ENCODE results near the gene RSPO4.

The RSPO4 gene

DNA sequence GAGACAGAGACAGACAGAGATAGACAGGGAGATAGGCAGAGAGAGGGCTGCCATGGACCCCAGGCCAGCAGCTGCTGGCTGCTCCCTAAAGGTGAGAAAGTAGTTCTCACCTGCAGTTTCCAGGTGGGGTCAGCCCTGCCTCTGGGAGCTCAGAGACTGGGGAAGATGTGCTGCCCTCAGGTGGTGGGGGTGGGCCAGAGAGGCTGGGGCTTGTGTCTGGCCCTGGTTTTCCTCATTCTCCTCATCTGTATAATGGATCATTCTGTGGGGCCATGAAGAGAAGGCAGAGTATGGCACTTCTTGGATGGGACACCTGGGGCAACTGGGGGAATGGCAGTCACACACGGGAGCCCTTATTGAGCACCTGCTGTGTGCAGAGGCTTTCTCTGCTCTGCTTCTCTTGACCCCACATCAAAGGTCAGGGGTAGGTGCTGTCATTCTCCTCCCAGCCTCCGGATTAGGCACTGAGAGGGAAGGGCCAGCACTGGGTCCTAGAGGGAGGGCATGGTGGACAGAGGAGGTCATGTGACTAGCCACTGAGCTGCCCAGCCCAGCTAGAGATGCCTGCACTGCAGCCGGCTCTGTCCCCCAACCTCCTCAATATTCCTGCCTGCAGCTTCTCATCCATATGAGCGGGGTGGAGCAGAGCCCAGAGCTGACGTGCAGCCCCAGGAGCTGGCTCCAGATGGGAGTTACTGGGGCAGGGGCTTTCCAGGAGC lies 90.1 kb downstream of the RSPO4 start:
- TF ChIP-seq, protein P1, sequence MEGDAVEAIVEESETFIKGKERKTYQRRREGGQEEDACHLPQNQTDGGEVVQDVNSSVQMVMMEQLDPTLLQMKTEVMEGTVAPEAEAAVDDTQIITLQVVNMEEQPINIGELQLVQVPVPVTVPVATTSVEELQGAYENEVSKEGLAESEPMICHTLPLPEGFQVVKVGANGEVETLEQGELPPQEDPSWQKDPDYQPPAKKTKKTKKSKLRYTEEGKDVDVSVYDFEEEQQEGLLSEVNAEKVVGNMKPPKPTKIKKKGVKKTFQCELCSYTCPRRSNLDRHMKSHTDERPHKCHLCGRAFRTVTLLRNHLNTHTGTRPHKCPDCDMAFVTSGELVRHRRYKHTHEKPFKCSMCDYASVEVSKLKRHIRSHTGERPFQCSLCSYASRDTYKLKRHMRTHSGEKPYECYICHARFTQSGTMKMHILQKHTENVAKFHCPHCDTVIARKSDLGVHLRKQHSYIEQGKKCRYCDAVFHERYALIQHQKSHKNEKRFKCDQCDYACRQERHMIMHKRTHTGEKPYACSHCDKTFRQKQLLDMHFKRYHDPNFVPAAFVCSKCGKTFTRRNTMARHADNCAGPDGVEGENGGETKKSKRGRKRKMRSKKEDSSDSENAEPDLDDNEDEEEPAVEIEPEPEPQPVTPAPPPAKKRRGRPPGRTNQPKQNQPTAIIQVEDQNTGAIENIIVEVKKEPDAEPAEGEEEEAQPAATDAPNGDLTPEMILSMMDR (IDR thresholded peaks at IDR 0.05; ENCODE audit: low read depth, low read length): peak; percentile 28; the same call in 1 of the 2 replicates
- TF ChIP-seq EZH2phosphoT487 (IDR thresholded peaks at IDR 0.05; ENCODE audit: low read depth): no peak
- Histone ChIP-seq H3K4me2 (ENCODE audit: low read length) (no peak overlapping the region), H3K4me3 (ENCODE audit: low read length) (no peak overlapping the region), H3K36me3 (replicated peaks; ENCODE audit: low read depth, low read length) (no peaks in the 10 kb centered on the region), H3K79me2 (ENCODE audit: low read length) (no peaks in the 10 kb centered on the region), H3K9me3 (ENCODE audit: insufficient read depth, low read length) (no peaks in the 10 kb centered on the region), H3K27me3 (ENCODE audit: low read depth, low read length) (no peaks in the 10 kb centered on the region), H3K9ac (ENCODE audit: low read length) (no peak overlapping the region), H2AFZ (ENCODE audit: low read depth, low read length) (no peak overlapping the region), H4K20me1 (ENCODE audit: insufficient read depth, low read length) (no peaks in the 10 kb centered on the region), H3K27ac (ENCODE audit: low read length) (no peak overlapping the region), H3K4me1 (ENCODE audit: low read length) (no peaks in the 10 kb centered on the region)

DNA sequence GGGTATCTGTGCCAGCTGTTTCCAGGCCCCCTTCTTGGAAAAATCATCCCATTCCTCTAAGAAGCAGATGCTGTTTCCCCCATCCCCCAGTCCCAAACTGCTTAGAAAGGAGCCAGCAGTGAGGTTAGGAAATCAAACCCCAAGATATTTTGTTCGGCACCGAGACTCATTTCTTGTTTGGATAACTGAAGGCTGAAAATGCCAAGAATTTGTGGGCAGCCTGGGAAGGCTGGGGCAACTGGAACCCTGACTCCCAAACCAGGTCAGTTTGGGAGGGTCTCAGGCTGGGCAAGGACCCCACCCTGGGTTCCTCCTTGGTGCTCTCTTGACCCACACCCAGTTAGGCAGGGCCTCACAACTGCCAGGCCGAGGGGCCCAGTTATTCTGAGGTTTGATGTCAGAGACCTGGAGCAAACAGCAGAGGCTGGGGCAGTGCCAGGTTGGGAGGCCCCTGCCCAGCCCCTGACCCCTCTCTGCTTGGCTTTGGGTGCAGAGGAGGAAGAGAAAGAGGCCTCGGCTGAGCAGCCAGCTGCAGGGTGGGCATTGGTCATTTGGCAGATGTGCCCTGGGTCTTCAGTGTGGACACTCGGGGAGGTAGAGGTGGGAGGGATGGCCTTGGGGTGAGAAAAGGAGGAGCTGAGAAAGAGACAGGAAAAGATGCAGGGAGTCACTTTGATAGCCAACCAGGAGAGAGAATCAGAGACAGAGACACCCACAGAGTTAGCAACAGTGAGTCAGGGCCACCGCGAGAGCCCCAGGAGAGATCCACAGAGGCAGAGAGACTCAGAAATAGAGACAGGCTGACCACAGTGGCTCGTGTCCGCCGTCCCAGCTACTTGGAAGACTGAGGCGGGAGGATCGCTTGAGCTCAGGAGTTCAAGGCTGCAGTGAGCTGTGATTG lies 91.0 kb downstream of the RSPO4 start:
- Histone ChIP-seq H4K20me1 (ENCODE audit: insufficient read depth, low read length) (no peaks in the 10 kb centered on the region), H3K9me3 (ENCODE audit: insufficient read depth, low read length) (no peaks in the 10 kb centered on the region), H3K36me3 (replicated peaks; ENCODE audit: low read depth, low read length) (no peaks in the 10 kb centered on the region), H3K27ac (ENCODE audit: low read length) (no peak overlapping the region), H2AFZ (ENCODE audit: low read depth, low read length) (no peak overlapping the region), H3K27me3 (ENCODE audit: low read depth, low read length) (no peaks in the 10 kb centered on the region), H3K4me3 (ENCODE audit: low read length) (no peak overlapping the region), H3K4me2 (ENCODE audit: low read length) (no peak overlapping the region), H3K4me1 (ENCODE audit: low read length) (no peaks in the 10 kb centered on the region), H3K79me2 (ENCODE audit: low read length) (no peaks in the 10 kb centered on the region), H3K9ac (ENCODE audit: low read length) (no peak overlapping the region)
- TF ChIP-seq, protein P1 (IDR thresholded peaks at IDR 0.05; ENCODE audit: low read depth, low read length): no peak
- no peak for TF ChIP-seq EZH2phosphoT487 (IDR thresholded peaks at IDR 0.05; ENCODE audit: low read depth)

DNA sequence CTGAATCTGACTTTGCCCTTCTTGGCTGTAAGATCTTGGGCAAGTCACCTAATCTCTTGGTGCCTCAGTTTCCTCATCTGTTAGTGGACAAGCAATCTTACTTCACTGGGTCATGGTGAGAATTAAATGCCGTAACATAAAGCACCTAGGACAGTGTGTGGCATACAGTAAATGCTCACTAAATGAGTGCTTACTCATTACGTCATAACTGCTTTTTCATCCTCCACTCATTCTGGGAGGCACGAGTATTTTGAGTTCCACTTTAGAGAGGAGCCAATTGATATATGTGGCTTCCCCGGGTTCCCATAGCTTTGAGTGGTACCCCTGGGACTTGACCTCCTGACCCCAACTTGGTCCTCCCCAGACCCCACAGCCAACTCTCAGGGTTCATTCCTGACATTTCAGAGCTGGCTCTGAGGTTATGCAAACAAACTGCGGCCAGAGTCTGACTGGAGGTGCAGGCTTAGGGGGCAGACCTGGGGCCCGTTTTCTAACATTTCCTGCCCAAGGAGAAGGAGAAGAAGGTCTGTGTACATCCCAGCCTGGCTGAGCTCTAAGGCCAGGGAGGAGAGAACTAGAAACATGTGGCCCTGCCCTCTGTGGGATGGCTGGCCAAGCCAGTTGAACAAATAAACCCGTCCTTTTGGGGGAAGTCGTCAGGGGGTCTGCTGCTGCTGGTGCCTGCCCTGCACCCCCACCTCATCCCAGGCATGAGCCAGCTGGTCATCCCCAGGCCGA lies 91.8 kb downstream of the RSPO4 start:
- Histone ChIP-seq H3K9ac (ENCODE audit: low read length) (no peak overlapping the region), H4K20me1 (ENCODE audit: insufficient read depth, low read length) (no peaks in the 10 kb centered on the region), H3K27me3 (ENCODE audit: low read depth, low read length) (no peaks in the 10 kb centered on the region), H3K36me3 (replicated peaks; ENCODE audit: low read depth, low read length) (no peaks in the 10 kb centered on the region), H3K27ac (ENCODE audit: low read length) (no peak overlapping the region), H3K79me2 (ENCODE audit: low read length) (no peaks in the 10 kb centered on the region), H3K4me3 (ENCODE audit: low read length) (no peak overlapping the region), H3K9me3 (ENCODE audit: insufficient read depth, low read length) (no peaks in the 10 kb centered on the region), H2AFZ (ENCODE audit: low read depth, low read length) (no peak overlapping the region), H3K4me1 (ENCODE audit: low read length) (no peaks in the 10 kb centered on the region), H3K4me2 (ENCODE audit: low read length) (no peak overlapping the region)
- TF ChIP-seq EZH2phosphoT487 (IDR thresholded peaks at IDR 0.05; ENCODE audit: low read depth): no peak
- TF ChIP-seq, protein P1 (IDR thresholded peaks at IDR 0.05; ENCODE audit: low read depth, low read length): no peak

DNA sequence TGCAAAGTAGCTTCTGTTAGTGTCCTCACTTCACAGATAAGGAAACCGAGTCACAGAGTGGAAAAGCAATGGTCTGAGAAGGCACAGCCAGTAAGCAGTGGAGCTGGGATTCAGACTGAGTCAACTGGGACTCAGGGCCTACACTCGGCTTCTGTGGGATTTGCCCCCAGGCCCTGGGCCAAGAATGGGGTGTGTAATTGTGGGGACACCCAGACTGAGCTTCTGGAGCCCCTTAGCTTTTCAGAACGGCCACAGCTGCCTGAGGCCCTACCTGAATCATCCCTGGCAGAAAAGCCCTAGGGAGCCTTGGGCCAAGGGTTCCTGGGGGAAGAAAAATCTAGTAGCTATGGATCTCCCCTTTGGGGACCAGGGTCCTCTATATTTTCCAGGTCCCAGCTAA lies 92.5 kb downstream of the RSPO4 start:
- Histone ChIP-seq H3K9me3 (ENCODE audit: insufficient read depth, low read length) (no peaks in the 10 kb centered on the region), H3K4me3 (ENCODE audit: low read length) (no peak overlapping the region), H3K79me2 (ENCODE audit: low read length) (no peaks in the 10 kb centered on the region), H3K4me1 (ENCODE audit: low read length) (no peaks in the 10 kb centered on the region), H3K4me2 (ENCODE audit: low read length) (no peak overlapping the region), H3K9ac (ENCODE audit: low read length) (no peak overlapping the region), H4K20me1 (ENCODE audit: insufficient read depth, low read length) (no peaks in the 10 kb centered on the region), H3K27me3 (ENCODE audit: low read depth, low read length) (no peaks in the 10 kb centered on the region), H3K27ac (ENCODE audit: low read length) (no peak overlapping the region), H2AFZ (ENCODE audit: low read depth, low read length) (no peak overlapping the region), H3K36me3 (replicated peaks; ENCODE audit: low read depth, low read length) (no peaks in the 10 kb centered on the region)
- TF ChIP-seq, protein P1 (IDR thresholded peaks at IDR 0.05; ENCODE audit: low read depth, low read length): no peak
- TF ChIP-seq EZH2phosphoT487 (IDR thresholded peaks at IDR 0.05; ENCODE audit: low read depth): no peak
